BLaER1 treated with 17β-estradiol and CSF1 and Interleukin-3, amounts not matched to agents 10 nM and 100 nM (cell line): ENCODE data around the gene CYB5R3.

Experiments used
- H3K27ac ChIP-seq, 11 experiments: shearing (Covaris generic); formaldehyde crosslinking; 2 replicates each; pipeline ENCODE4 v1.8.1; 2022
- H3K27me3 ChIP-seq, 11 experiments: shearing (Covaris generic); formaldehyde crosslinking; 2 replicates each; pipeline ENCODE4 v1.8.1; 2022
- H3K36me3 ChIP-seq, 11 experiments: shearing (Covaris generic); formaldehyde crosslinking; 2 replicates each; pipeline ENCODE4 v1.8.1; 2022
- H3K4me1 ChIP-seq, 10 experiments: shearing (Covaris generic); formaldehyde crosslinking; 2 replicates each; pipeline ENCODE4 v1.8.1; 2022
- H3K4me2 ChIP-seq, 11 experiments: shearing (Covaris generic); formaldehyde crosslinking; 2 replicates each; pipeline ENCODE4 v1.8.1; 2022
- H3K4me3 ChIP-seq, 10 experiments: shearing (Covaris generic); formaldehyde crosslinking; 2 replicates each; pipeline ENCODE4 v1.8.1; 2022
- H3K9ac ChIP-seq, 11 experiments: shearing (Covaris generic); formaldehyde crosslinking; 2 replicates each; pipeline ENCODE4 v1.8.1; 2022
- H3K9me3 ChIP-seq, 11 experiments: shearing (Covaris generic); formaldehyde crosslinking; replicated peaks in 1 of 11; 2 replicates each; pipeline ENCODE4 v1.8.1; 2022
- H4K20me1 ChIP-seq, 11 experiments: shearing (Covaris generic); formaldehyde crosslinking; 2 replicates each; pipeline ENCODE4 v1.8.1; 2022
- Cebpa-rat ChIP-seq, 11 experiments: shearing (Covaris generic); IDR thresholded peaks; 2 replicates each; pipeline ENCODE4 v1.8.1; 2022

CYB5R3 gene

GRCh38 chr22:42654436-42655073, 5.4 kb upstream of the CYB5R3 start:
- peaks cover 26 to 65% (median 52%) of the 10 kb centered on the region in 10 experiments for H3K4me1 ChIP-seq
- no peak for TF ChIP-seq Cebpa-rat (IDR thresholded peaks at IDR 0.05)
- peak overlapping the region in 2 of 11 experiments; percentile 41 to 44; a peak in 2 of 22 replicates for H3K9ac ChIP-seq
- H3K4me2 ChIP-seq, result peak overlapping the region in 4 of 11 experiments; percentile 33 to 66 (median 53); a peak in 5 of 22 replicates
- H3K4me3 ChIP-seq, result no peak overlapping the region
- no peaks in the 10 kb centered on the region for H3K27me3 ChIP-seq
- H3K9me3 ChIP-seq, result no peaks in the 10 kb centered on the region
- H3K27ac ChIP-seq, result 0 out of 22 replicates have a peak overlapping the region, but pooled peaks of 1 of the 11 experiments have one; percentile 2
- H4K20me1 ChIP-seq, result no peaks in the 10 kb centered on the region
- no peaks in the 10 kb centered on the region for H3K36me3 ChIP-seq

- Histone ChIP-seq H3K4me1 (peaks cover 26 to 61% (median 48%) of the 10 kb centered on the region in 10 experiments), H3K9ac (no peak overlapping the region), H3K4me2 (peak overlapping the region in 4 of 11 experiments; percentile 7 to 40 (median 28); a peak in 5 of 22 replicates), H3K27ac (no peak overlapping the region), H4K20me1 (no peaks in the 10 kb centered on the region), H3K9me3 (no peaks in the 10 kb centered on the region), H3K4me3 (no peak overlapping the region), H3K27me3 (no peaks in the 10 kb centered on the region), H3K36me3 (no peaks in the 10 kb centered on the region)
- TF ChIP-seq Cebpa-rat (IDR thresholded peaks at IDR 0.05), result no peak
These were observed 4.8 kb upstream of the CYB5R3 start for GRCh38 chr22:42653999-42654398.

GRCh38 chr22:42651134-42651533, 1.9 kb upstream of the CYB5R3 start:
- no peak for TF ChIP-seq Cebpa-rat (IDR thresholded peaks at IDR 0.05)

GRCh38 chr22:42648368-42649245, 585 bp downstream of the CYB5R3 start:
- peaks cover 48 to 53% (median 52%) of the 10 kb centered on the region in 11 experiments; a peak in 21 of 22 replicates for H4K20me1 ChIP-seq

More at GRCh38 chr22:42651134-42651533, 1.9 kb upstream of the CYB5R3 start:
- H3K27ac ChIP-seq, result no peak overlapping the region
- H3K4me3 ChIP-seq, result no peak overlapping the region
- no peak overlapping the region for H3K4me2 ChIP-seq
- peaks cover 37 to 56% (median 47%) of the 10 kb centered on the region in 10 experiments for H3K4me1 ChIP-seq
- H3K36me3 ChIP-seq, result no peaks in the 10 kb centered on the region
- no peaks in the 10 kb centered on the region for H3K9me3 ChIP-seq
- H3K9ac ChIP-seq, result 0 out of 22 replicates have a peak overlapping the region, but pooled peaks of 1 of the 11 experiments have one; percentile 17
- peaks cover 22 to 28% (median 27%) of the 10 kb centered on the region in 11 experiments; a peak in 21 of 22 replicates for H4K20me1 ChIP-seq
- H3K27me3 ChIP-seq, result no peaks in the 10 kb centered on the region

GRCh38 chr22:42648017-42648367, 1.2 kb downstream of the CYB5R3 start:
- Histone ChIP-seq H3K27ac (peak overlapping the region in 3 of 11 experiments; percentile 86 to 94 (median 90); a peak in 4 of 22 replicates), H3K9me3 (no peaks in the 10 kb centered on the region), H3K4me1 (peaks cover 55 to 64% (median 63%) of the 10 kb centered on the region in 10 experiments), H3K4me2 (peak overlapping the region; percentile 86 to 99 (median 96)), H4K20me1 (peaks cover 53 to 60% (median 58%) of the 10 kb centered on the region in 11 experiments; a peak in 21 of 22 replicates), H3K9ac (peak overlapping the region; percentile 86 to 93 (median 90); a peak in 20 of 22 replicates), H3K36me3 (no peaks in the 10 kb centered on the region), H3K27me3 (no peaks in the 10 kb centered on the region), H3K4me3 (peak overlapping the region; percentile 88 to 97 (median 90); a peak in 19 of 20 replicates)
- TF ChIP-seq Cebpa-rat (IDR thresholded peaks at IDR 0.05), result no peak

More at GRCh38 chr22:42648368-42649245, 585 bp downstream of the CYB5R3 start:
- Histone ChIP-seq H3K4me3 (peak overlapping the region; percentile 88 to 97 (median 90)), H3K4me2 (peak overlapping the region; percentile 86 to 99 (median 96)), H3K9ac (peak overlapping the region; percentile 86 to 93 (median 90)), H3K9me3 (no peaks in the 10 kb centered on the region), H3K27me3 (no peaks in the 10 kb centered on the region), H3K27ac (peak overlapping the region; percentile 60 to 94 (median 89)), H3K4me1 (peaks cover 50 to 61% (median 58%) of the 10 kb centered on the region in 10 experiments), H3K36me3 (no peaks in the 10 kb centered on the region)
- no peak for TF ChIP-seq Cebpa-rat (IDR thresholded peaks at IDR 0.05)

GRCh38 chr22:42646569-42647525, 2.3 kb downstream of the CYB5R3 start:
- TF ChIP-seq Cebpa-rat (IDR thresholded peaks at IDR 0.05), result no peak
- peak overlapping the region; percentile 86 to 99 (median 96) for H3K4me2 ChIP-seq

GRCh38 chr22:42645938-42646568, 3.1 kb downstream of the CYB5R3 start:
- peak overlapping the region; percentile 17 to 50 (median 34); a peak in 9 of 20 replicates for H3K4me3 ChIP-seq
- H3K9me3 ChIP-seq, result no peaks in the 10 kb centered on the region
- H3K9ac ChIP-seq, result peak overlapping the region; percentile 38 to 93 (median 70); a peak in 21 of 22 replicates
- H4K20me1 ChIP-seq, result peaks cover 63 to 79% (median 77%) of the 10 kb centered on the region in 11 experiments; a peak in 21 of 22 replicates
- peak overlapping the region in 10 of 11 experiments; percentile 4 to 66 (median 41); a peak in 11 of 22 replicates for H3K27ac ChIP-seq
- no peaks in the 10 kb centered on the region for H3K27me3 ChIP-seq
- peaks cover 66 to 78% (median 73%) of the 10 kb centered on the region in 10 experiments for H3K4me1 ChIP-seq
- H3K4me2 ChIP-seq, result peak overlapping the region; percentile 86 to 99 (median 96)
- TF ChIP-seq Cebpa-rat (IDR thresholded peaks at IDR 0.05), result no peak
- no peaks in the 10 kb centered on the region for H3K36me3 ChIP-seq

More at GRCh38 chr22:42646569-42647525, 2.3 kb downstream of the CYB5R3 start:
- H3K27me3 ChIP-seq, result no peaks in the 10 kb centered on the region
- peaks cover 66 to 74% (median 70%) of the 10 kb centered on the region in 10 experiments for H3K4me1 ChIP-seq
- peak overlapping the region in 10 of 11 experiments; percentile 4 to 66 (median 41); a peak in 12 of 22 replicates for H3K27ac ChIP-seq
- H4K20me1 ChIP-seq, result peaks cover 61 to 71% (median 70%) of the 10 kb centered on the region in 11 experiments; a peak in 21 of 22 replicates
- H3K9ac ChIP-seq, result peak overlapping the region; percentile 38 to 93 (median 70); a peak in 21 of 22 replicates
- H3K9me3 ChIP-seq, result no peaks in the 10 kb centered on the region
- H3K4me3 ChIP-seq, result peak overlapping the region; percentile 17 to 50 (median 34); a peak in 12 of 20 replicates
- no peaks in the 10 kb centered on the region for H3K36me3 ChIP-seq
